ENCODE data around the gene TMEM236.

- TF ChIP-seq CTCF (optimal IDR thresholded peaks at IDR 0.05 in 1 of 3, IDR thresholded peaks at IDR 0.05 in 1 of 3, conservative IDR thresholded peaks at IDR 0.05 in 1 of 3; ENCODE audit: extremely low read depth in 1 of 3, insufficient read depth in 2 of 3, low read length in 3 of 3): no peak
- TF ChIP-seq EZH2 (IDR thresholded peaks at IDR 0.05; ENCODE audit: low read length): no peak
Observed at GRCh38 chr10:17792991-17793390, 41.0 kb downstream of the TMEM236 start.
